Nephron (organoid): ENCODE data around the gene COL24A1.

ENCODE experiments used
- H3K27ac Mint-ChIP-seq, 3 experiments: 2 replicates each; pipeline ENCODE4 v1.8.0; 2020; ENCODE audit warnings: mixed read lengths in 3 of 3, mild to moderate bottlenecking in 2 of 3, moderate library complexity in 1 of 3
- H3K27me3 Mint-ChIP-seq: 2 replicates; pipeline ENCODE4 v1.8.0; 2021; ENCODE audit warnings: low read depth, mild to moderate bottlenecking, moderate library complexity, mixed read lengths
- H3K36me3 Mint-ChIP-seq: 2 replicates; pipeline ENCODE4 v1.8.0; 2020; ENCODE audit warnings: low read depth, mixed read lengths
- H3K4me1 Mint-ChIP-seq: 2 replicates; pipeline ENCODE4 v1.8.0; 2020; ENCODE audit warnings: mixed read lengths
- H3K4me3 Mint-ChIP-seq, 3 experiments: 2 replicates each; pipeline ENCODE4 v1.8.0; 2020; ENCODE audit warnings: mild to moderate bottlenecking in 3 of 3, mixed read lengths in 3 of 3, moderate library complexity in 2 of 3
- H3K9me3 Mint-ChIP-seq: 2 replicates; pipeline ENCODE4 v1.8.0; 2020; ENCODE audit warnings: mixed read lengths
- TF ChIP-seq, protein P1 (sequence below), 3 experiments: fragments of 200-600 bp; sonication (generic); IDR thresholded peaks; one replicate each; pipeline ENCODE4 v1.5.0; 2021; ENCODE audit warnings: antibody characterized with exemption in 3 of 3; ENCODE audit not compliant: unreplicated experiment in 3 of 3

Gene COL24A1

DNA sequence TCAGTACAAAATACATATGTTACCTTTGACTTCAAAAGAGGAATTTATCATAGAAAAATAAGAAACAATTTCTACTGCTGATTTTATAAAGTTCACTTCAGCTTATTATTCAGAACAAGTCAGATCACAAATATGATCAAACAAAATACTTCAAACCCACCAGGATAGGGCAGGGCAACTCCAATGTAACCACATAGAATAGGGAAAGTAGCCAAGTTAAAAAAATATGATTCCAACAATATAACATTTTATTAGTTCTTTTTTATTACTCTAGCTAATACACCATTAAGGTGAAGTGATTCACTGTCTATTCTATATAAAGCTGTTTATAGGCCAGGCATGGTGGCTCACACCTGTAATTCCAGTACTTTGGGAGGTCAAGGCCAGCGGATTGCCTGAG, 393.8 kb downstream of the COL24A1 start:
- H3K36me3 Mint-ChIP-seq = no peaks in the 10 kb centered on the region
- no peak overlapping the region for H3K27ac Mint-ChIP-seq
- H3K9me3 Mint-ChIP-seq = no peaks in the 10 kb centered on the region
- TF ChIP-seq, protein P1, sequence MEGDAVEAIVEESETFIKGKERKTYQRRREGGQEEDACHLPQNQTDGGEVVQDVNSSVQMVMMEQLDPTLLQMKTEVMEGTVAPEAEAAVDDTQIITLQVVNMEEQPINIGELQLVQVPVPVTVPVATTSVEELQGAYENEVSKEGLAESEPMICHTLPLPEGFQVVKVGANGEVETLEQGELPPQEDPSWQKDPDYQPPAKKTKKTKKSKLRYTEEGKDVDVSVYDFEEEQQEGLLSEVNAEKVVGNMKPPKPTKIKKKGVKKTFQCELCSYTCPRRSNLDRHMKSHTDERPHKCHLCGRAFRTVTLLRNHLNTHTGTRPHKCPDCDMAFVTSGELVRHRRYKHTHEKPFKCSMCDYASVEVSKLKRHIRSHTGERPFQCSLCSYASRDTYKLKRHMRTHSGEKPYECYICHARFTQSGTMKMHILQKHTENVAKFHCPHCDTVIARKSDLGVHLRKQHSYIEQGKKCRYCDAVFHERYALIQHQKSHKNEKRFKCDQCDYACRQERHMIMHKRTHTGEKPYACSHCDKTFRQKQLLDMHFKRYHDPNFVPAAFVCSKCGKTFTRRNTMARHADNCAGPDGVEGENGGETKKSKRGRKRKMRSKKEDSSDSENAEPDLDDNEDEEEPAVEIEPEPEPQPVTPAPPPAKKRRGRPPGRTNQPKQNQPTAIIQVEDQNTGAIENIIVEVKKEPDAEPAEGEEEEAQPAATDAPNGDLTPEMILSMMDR (IDR thresholded peaks at IDR 0.05; ENCODE audit: unreplicated experiment in 3 of 3) = no peak
- no peaks in the 10 kb centered on the region for H3K27me3 Mint-ChIP-seq
- no peaks in the 10 kb centered on the region for H3K4me1 Mint-ChIP-seq
- H3K4me3 Mint-ChIP-seq = no peak overlapping the region

DNA sequence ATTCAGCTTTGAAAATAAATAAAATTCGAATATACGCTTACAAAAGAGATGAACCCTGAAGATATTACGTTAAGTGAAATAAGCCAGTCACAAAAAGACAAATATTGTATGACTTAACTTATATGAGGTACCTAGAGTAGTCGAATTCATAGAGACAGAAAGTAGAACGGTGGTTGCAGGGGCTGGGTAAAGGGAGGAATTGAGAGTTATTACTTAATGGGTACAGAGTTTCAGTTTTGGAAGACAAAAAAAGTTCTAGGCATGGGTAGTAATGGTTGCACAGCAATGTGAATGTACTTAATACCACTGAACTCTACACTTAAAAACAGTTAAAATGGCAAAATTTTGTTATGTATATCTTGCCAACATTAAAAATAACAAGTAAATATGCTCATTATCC, 399.7 kb downstream of the COL24A1 start:
- Mint-ChIP-seq H3K27me3 (no peaks in the 10 kb centered on the region), H3K4me1 (no peaks in the 10 kb centered on the region), H3K4me3 (no peak overlapping the region), H3K36me3 (no peaks in the 10 kb centered on the region), H3K9me3 (peaks cover 4% of the 10 kb centered on the region), H3K27ac (no peak overlapping the region)
- TF ChIP-seq, protein P1 (IDR thresholded peaks at IDR 0.05; ENCODE audit: unreplicated experiment in 3 of 3) = no peak

DNA sequence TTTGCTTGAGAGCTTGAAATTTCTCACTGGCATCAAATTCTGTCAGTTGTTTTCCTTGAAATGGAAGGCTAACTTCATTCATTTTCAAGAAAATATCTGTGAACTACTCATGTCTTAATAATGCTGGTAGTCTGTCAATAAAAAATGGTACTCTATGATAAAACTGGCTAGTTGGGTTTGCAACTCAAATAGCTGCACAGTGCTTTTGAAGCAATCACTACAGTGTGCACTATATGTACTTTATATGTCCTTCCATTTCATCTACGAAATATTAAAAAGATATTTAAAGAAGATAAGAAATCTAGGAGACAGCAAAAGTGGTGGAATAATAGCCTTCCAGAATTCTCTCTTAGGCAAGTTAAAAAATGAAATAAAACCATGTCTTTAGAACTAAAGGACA, 408.5 kb downstream of the COL24A1 start:
- H3K4me3 Mint-ChIP-seq = no peak overlapping the region
- no peak overlapping the region for H3K27ac Mint-ChIP-seq
- no peaks in the 10 kb centered on the region for H3K4me1 Mint-ChIP-seq
- TF ChIP-seq, protein P1 (IDR thresholded peaks at IDR 0.05; ENCODE audit: unreplicated experiment in 3 of 3) = no peak
- H3K9me3 Mint-ChIP-seq = peaks cover 2% of the 10 kb centered on the region
- no peaks in the 10 kb centered on the region for H3K27me3 Mint-ChIP-seq
- no peaks in the 10 kb centered on the region for H3K36me3 Mint-ChIP-seq

DNA sequence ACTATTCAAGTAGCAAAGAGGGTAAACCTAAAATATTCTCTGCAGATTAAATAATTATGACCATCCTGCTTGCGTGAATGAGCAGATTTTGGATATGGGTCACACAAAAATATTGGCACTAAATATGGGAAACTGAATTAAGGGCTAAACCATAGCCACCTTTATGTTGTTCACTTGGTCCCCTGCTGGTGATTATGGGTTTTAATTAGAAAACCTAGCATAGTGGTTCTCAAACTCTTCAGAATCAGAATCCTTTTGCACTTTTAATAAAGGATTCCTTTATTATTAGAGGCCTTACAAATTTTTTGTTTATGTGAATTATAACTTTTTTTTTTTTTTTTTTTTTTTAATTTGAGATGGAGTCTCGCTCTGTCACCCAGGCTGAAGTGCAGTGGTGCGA, 409.8 kb downstream of the COL24A1 start:
- H3K9me3 Mint-ChIP-seq = peaks cover 2% of the 10 kb centered on the region
- TF ChIP-seq, protein P1 (IDR thresholded peaks at IDR 0.05; ENCODE audit: unreplicated experiment in 3 of 3) = no peak
- H3K36me3 Mint-ChIP-seq = no peaks in the 10 kb centered on the region
- H3K4me1 Mint-ChIP-seq = no peaks in the 10 kb centered on the region
- no peak overlapping the region for H3K27ac Mint-ChIP-seq
- no peak overlapping the region for H3K4me3 Mint-ChIP-seq
- H3K27me3 Mint-ChIP-seq = no peaks in the 10 kb centered on the region

DNA sequence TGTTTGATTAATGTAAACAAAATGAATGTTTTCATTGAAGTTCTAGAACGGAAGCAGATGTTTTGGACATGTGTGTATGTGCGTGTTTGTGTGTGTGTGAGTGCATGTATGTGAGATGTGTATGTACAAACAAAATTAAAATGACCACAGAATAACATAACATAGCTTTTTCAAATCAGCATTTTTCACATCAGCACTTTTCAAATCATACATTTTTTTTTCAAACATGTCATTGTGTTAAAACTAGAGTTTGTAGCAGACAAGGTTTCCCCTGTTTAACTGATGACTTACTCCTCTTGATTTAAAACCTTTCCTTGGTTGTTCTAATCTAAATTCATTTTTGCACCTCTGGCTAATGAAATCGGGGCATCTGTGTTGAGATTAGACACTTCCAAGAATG, 412.8 kb downstream of the COL24A1 start:
- H3K27me3 Mint-ChIP-seq = no peaks in the 10 kb centered on the region
- no peak overlapping the region for H3K4me3 Mint-ChIP-seq
- H3K27ac Mint-ChIP-seq = no peak overlapping the region
- TF ChIP-seq, protein P1 (IDR thresholded peaks at IDR 0.05; ENCODE audit: unreplicated experiment in 3 of 3) = no peak
- no peaks in the 10 kb centered on the region for H3K4me1 Mint-ChIP-seq
- H3K9me3 Mint-ChIP-seq = peaks cover 2% of the 10 kb centered on the region
- H3K36me3 Mint-ChIP-seq = no peaks in the 10 kb centered on the region

DNA sequence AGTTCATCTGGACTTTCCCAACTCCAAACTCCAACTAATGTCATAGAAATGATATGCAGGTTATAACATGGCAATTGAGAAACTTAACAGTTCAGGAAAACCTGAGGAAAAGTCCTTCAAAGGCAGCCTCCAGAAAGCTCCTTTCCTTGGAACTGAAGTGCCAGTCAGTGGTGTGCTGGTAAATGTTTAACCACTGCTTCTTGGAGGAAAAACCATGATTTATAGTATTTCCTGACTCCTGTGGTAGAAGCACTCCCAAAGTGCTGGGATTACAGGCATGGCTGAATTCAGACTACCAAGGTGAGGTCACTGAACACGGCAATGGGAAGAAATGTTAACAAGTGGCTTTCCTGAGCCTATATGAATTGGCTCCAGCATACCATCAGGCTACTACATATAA, 421.6 kb downstream of the COL24A1 start:
- Mint-ChIP-seq H3K4me1 (no peaks in the 10 kb centered on the region), H3K36me3 (no peaks in the 10 kb centered on the region), H3K27ac (peak overlapping the region; percentile 88 to 95 (median 93)), H3K27me3 (no peaks in the 10 kb centered on the region), H3K4me3 (peak overlapping the region in 1 of 3 experiments; percentile 14), H3K9me3 (no peaks in the 10 kb centered on the region)
- TF ChIP-seq, protein P1 (IDR thresholded peaks at IDR 0.05; ENCODE audit: unreplicated experiment in 3 of 3) = no peak
